Vagina (tissue), 2 donors: ENCODE data around the gene GLI1. TPM values are rescaled to one million over a fixed set of nuclear protein-coding genes. Genes with fewer than 3 reads are reported as not detected.

Experiments
- DNase-seq, 2 donors: peaks; one replicate each; pipeline ENCODE4 v3.0.0-alpha.2; 2017; ENCODE audit errors: extremely low spot score in 2 of 2
- H3K27ac ChIP-seq: fragments of 200-600 bp; sonication (generic); one replicate; pipeline ENCODE4 v1.5.1; 2019
- H3K27me3 ChIP-seq: fragments of 200-600 bp; sonication (generic); one replicate; pipeline ENCODE4 v1.5.1; 2019
- H3K36me3 ChIP-seq, 2 donors: fragments of 200-600 bp; sonication (generic); one replicate each; pipeline ENCODE4 v1.5.1; 2017 to 2019
- H3K4me1 ChIP-seq: fragments of 200-600 bp; sonication (generic); one replicate; pipeline ENCODE4 v1.5.1; 2019
- H3K4me3 ChIP-seq, 2 donors: fragments of 200-600 bp; sonication (generic); 1 replicate in 1 of 2; 2 replicates in 1 of 2; pipeline ENCODE4 v1.5.1; 2016 to 2019
- H3K9me3 ChIP-seq: fragments of 200-600 bp; sonication (generic); one replicate; pipeline ENCODE4 v1.5.1; 2019
- CTCF ChIP-seq, 3 experiments: fragments of 450-650 bp in 2 of 3; fragments of 200-600 bp in 1 of 3; sonication (generic) in 1 of 3; IDR thresholded peaks; one replicate each; pipeline ENCODE4 v1.5.1; 2017 to 2019; ENCODE audit warnings: antibody characterized with exemption in 3 of 3, mild to moderate bottlenecking in 2 of 3, moderate library complexity in 2 of 3
- POLR2A ChIP-seq, 2 donors: fragments of 450-650 bp; IDR thresholded peaks; one replicate each; pipeline ENCODE4 v1.6.1; 2017; ENCODE audit warnings: antibody characterized with exemption in 2 of 2, mild to moderate bottlenecking in 2 of 2, moderate library complexity in 2 of 2
- POLR2AphosphoS5 ChIP-seq, 2 donors: sonication (generic); formaldehyde crosslinking; IDR thresholded peaks; one replicate each; pipeline ENCODE4 v1.9.0; 2017; ENCODE audit warnings: antibody characterized with exemption in 2 of 2, mild to moderate bottlenecking in 2 of 2, low read depth in 1 of 2; ENCODE audit not compliant: insufficient read depth in 1 of 2
- intact Hi-C: fragments of 100-400 bp; cut with DNase I; formaldehyde crosslinking; loops from one replicate; pipeline ENCODE4 v1.15.1; 2023
- total RNA-seq: library from RNA; depleted of rRNA; stranded (reverse); fragments of >200 nt; gene quantifications from one replicate; pipeline ENCODE4 v1.2.3, GENCODE V29; 2016

GLI1 gene
- total RNA-seq, 1 donor from 2014 or later, result 0.25 TPM

GRCh38 chr12:57462912-57463253 is 3.3 kb downstream of the GLI1 start:
- peak overlapping the region; percentile 60 to 72 for H3K4me3 ChIP-seq

GRCh38 chr12:57464569-57464968 is 5.0 kb downstream of the GLI1 start:
- no peak for TF ChIP-seq POLR2AphosphoS5 (IDR thresholded peaks at IDR 0.05; ENCODE audit: insufficient read depth in 1 of 2, low read depth in 1 of 2)
- no peak for TF ChIP-seq POLR2A (IDR thresholded peaks at IDR 0.05)
- no peak for TF ChIP-seq CTCF (IDR thresholded peaks at IDR 0.05)
- no peaks in the 10 kb centered on the region for H3K27me3 ChIP-seq
- H3K4me3 ChIP-seq, result no peak overlapping the region

More at GRCh38 chr12:57462912-57463253, 3.3 kb downstream of the GLI1 start:
- TF ChIP-seq POLR2A (IDR thresholded peaks at IDR 0.05) (no peak), CTCF (IDR thresholded peaks at IDR 0.05) (no peak), POLR2AphosphoS5 (IDR thresholded peaks at IDR 0.05; ENCODE audit: insufficient read depth in 1 of 2, low read depth in 1 of 2) (no peak)
- no peak for DNase-seq
- Histone ChIP-seq H3K36me3 (no peaks in the 10 kb centered on the region), H3K4me1 (peaks cover 31% of the 10 kb centered on the region), H3K9me3 (no peaks in the 10 kb centered on the region), H3K27me3 (no peaks in the 10 kb centered on the region), H3K27ac (peak overlapping the region; percentile 89)
- intact Hi-C loops, result no loop called here

GRCh38 chr12:57465030-57465746 is 5.6 kb downstream of the GLI1 start:
- Histone ChIP-seq H3K9me3 (no peaks in the 10 kb centered on the region), H3K27me3 (no peaks in the 10 kb centered on the region), H3K36me3 (no peaks in the 10 kb centered on the region), H3K4me3 (no peak overlapping the region), H3K4me1 (peaks cover 28% of the 10 kb centered on the region), H3K27ac (no peak overlapping the region)
- no peak for DNase-seq
- intact Hi-C loops, result no loop called here
- TF ChIP-seq CTCF (IDR thresholded peaks at IDR 0.05), result no peak
- TF ChIP-seq POLR2AphosphoS5 (IDR thresholded peaks at IDR 0.05; ENCODE audit: insufficient read depth in 1 of 2, low read depth in 1 of 2), result no peak
- TF ChIP-seq POLR2A (IDR thresholded peaks at IDR 0.05), result no peak

More at GRCh38 chr12:57464569-57464968, 5.0 kb downstream of the GLI1 start:
- Histone ChIP-seq H3K4me1 (peaks cover 31% of the 10 kb centered on the region), H3K27ac (no peak overlapping the region), H3K36me3 (no peaks in the 10 kb centered on the region), H3K9me3 (no peaks in the 10 kb centered on the region)
- DNase-seq, result no peak
- intact Hi-C loops, result no loop called here

GRCh38 chr12:57465747-57466505 is 6.3 kb downstream of the GLI1 start:
- Histone ChIP-seq H3K27ac (no peak overlapping the region), H3K36me3 (no peaks in the 10 kb centered on the region), H3K27me3 (no peaks in the 10 kb centered on the region), H3K4me3 (no peak overlapping the region), H3K4me1 (peaks cover 20% of the 10 kb centered on the region), H3K9me3 (no peaks in the 10 kb centered on the region)
- intact Hi-C loops, result no loop called here
- no peak for DNase-seq
- TF ChIP-seq POLR2A (IDR thresholded peaks at IDR 0.05) (no peak), POLR2AphosphoS5 (IDR thresholded peaks at IDR 0.05; ENCODE audit: insufficient read depth in 1 of 2, low read depth in 1 of 2) (no peak), CTCF (IDR thresholded peaks at IDR 0.05) (no peak)
